SKM-1 treated with dmso at 0.1 percent for 144 hours (cell line): ENCODE results near the gene OOSP2.

Experiments used
- DNase-seq: peaks from one replicate; lab custom pipeline; 2025; ENCODE audit not compliant: unreplicated experiment; lab: John Stamatoyannopoulos, UW

Gene OOSP2

DNA sequence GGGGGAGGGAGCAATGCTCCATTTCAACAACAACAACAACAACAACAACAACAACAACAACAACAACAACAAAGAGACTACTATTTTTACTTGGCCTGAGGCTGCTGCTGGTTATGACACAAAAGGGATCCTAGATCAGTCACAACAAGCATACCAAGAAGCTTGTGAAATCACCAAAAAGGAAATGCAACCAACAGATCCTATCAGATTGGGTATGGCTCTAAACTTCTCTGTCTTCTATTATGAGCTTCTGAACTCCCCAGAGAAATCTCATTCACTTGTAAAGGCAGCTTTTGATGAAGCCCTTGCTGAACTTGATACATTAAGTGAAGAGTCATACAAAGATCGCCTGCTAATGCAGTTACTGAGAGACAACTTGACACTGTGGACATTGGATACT, 37.8 kb downstream of the OOSP2 start:
- DNase-seq: peak; percentile 17

GRCh38 chr11:60078745-60079144, 38.5 kb downstream of the OOSP2 start:
- no peak for DNase-seq

GRCh38 chr11:60080535-60080934, 40.3 kb downstream of the OOSP2 start:
- no peak for DNase-seq

GRCh38 chr11:60084631-60085273, 44.5 kb downstream of the OOSP2 start:
- no peak for DNase-seq

DNA sequence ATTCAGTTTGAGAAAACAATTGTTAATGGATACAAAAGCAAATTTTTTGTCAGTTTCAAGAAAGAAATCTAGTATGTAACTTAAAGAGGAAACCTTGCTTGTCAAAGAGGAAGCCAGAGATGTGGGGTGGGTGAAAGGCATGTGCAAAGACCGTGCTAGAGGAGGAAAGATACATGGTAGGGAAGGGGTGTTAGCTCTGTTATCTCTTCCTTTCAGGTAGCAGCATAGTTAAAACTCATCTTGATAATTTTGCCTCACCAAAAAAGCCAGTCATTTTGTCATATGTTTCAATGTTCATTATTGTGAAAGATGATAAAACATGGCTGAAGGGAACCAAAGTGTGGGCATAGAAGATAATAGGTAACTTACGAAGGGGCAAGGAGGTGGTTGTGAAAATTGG, 45.7 kb downstream of the OOSP2 start:
- no peak for DNase-seq

GRCh38 chr11:60087239-60087638, 47.0 kb downstream of the OOSP2 start:
- DNase-seq: no peak

DNA sequence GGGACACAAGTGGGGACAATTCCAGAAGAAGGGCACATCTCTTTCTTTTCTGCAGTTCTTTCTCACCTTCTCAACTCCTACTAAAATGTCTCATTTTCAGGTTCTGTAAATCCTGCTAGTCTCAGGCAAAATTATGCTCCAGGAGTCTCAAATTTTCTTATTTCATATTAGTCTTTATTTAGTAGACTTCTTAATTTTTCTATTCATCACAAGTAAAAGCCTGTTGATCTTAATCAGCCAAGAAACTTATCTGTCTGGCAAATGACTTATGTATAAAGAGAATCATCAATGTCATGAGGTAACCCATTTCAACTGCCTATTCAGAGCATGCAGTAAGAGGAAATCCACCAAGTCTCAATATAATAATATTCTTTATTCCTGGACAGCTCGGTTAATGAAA, 48.2 kb downstream of the OOSP2 start, which contains the start of gene MS4A2:
Gene MS4A2 (plus strand): TSS at position 301 of the 400 bp plus-strand sequence. CDS start 102 bp downstream, outside the sequence.
- no peak for DNase-seq

GRCh38 chr11:60095477-60096120, 55.4 kb downstream of the OOSP2 start:
- DNase-seq: no peak

DNA sequence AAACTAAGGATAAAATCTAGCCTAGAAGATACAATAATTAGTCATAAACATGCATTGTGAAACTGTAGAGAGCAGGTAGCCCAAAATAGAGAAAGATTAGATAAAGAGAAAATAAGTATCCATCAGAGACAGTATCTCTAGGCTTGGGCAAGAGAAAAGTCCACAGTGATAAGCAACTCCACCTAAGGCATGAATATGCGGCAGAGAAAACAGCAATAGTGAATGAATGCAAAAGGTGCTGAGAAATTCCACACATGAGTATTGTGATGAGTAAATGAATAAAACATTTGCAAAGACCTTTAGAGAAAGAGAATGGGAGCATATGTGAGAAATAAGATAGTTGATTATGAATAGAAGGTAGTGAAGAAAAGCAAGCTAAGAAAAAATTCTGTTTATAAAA, 57.0 kb downstream of the OOSP2 start:
- no peak for DNase-seq
